Sciatic nerve (tissue), 2 donors: ENCODE data around the gene VPREB1. TPM values are rescaled to one million over a fixed set of nuclear protein-coding genes. Genes with fewer than 3 reads are reported as not detected.
"Not testable (repeated sequence)": the region's sequence is repeated elsewhere in the genome, so short reads cannot be mapped to it uniquely, and the experiment has no call there.

ENCODE experiments used
- ATAC-seq: fragments of 200-7000 bp; cut with Tn5 transposase; one replicate; pipeline ENCODE4 v1.9.1; 2020; ENCODE audit warnings: mild to moderate bottlenecking, moderate library complexity
- DNase-seq: peaks from one replicate; pipeline ENCODE4 v3.0.0-alpha.2; 2020; ENCODE audit warnings: low spot score
- intact Hi-C: fragments of 100-400 bp; cut with DNase I; formaldehyde crosslinking; loops from one replicate; pipeline ENCODE4 v1.14.2; 2022
- total RNA-seq: library from RNA; stranded (reverse); fragmentation: NEBNext Ultra II Directional; extraction: Animal tissue kit (Norgen Biotek cat#: 25700); gene quantifications from one replicate; pipeline ENCODE4 v1.2.1, GENCODE V29; 2021
- donor health status: DM: no; HTN: no; CAD: no.
- donor health status: DM: no; HTN: no; CAD: no.

VPREB1 gene
- total RNA-seq, 1 donor from 2014 or later: not detected

DNA sequence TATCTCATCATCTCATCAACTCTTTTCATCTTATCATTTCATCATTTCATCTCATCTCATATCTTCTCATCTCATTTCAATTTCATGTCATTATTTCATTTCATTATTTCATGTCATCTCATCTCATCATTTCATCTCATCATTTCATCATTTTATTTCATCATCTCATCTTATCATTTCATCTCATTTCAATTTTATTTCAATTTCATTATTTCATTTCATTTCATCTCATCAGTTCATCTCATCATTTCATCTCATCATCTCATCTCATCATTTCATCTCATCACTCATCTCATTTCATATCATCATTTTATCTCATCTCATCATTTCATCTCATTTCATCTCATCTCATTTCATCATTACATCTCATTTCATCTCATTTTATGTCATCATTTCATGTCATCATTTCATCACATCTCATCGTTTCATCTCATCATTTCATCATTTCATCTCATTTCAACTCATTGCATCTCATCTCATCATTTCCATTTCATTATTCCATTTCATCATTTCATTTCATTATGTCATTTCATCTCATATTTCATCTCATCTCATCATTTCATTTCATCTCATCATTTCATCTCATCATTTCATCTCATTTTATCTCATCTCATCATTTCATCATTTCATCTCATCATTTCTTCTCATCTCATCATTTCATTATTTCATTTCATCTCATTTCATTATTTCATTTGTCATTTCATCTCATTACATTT lies 42.0 kb downstream of the VPREB1 start:
- DNase-seq, intact Hi-C loops, ATAC-seq: not testable (repeated sequence)

DNA sequence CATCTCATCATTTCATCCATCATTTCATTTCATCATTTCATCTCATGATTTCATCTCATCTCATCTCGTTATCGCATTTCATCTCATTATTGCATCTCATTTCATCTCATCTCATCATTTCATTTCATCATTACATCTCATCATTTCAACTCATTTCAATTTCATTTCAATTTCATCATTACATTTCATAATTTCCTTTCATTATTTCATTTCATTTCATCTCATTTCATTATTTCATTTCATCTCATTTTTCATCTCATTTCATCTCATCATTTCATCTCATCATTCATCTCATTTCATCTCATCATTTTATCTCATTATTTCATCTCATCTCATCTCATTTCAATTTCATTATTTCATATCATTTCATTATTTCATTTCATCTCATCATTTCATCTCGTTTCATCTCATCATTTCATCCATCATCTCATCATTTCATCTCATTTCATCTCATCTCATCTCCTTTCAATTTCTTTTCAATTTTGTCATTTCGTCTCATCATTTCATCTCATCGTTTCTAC lies 42.6 kb downstream of the VPREB1 start:
- DNase-seq, ATAC-seq, intact Hi-C loops: not testable (repeated sequence)

DNA sequence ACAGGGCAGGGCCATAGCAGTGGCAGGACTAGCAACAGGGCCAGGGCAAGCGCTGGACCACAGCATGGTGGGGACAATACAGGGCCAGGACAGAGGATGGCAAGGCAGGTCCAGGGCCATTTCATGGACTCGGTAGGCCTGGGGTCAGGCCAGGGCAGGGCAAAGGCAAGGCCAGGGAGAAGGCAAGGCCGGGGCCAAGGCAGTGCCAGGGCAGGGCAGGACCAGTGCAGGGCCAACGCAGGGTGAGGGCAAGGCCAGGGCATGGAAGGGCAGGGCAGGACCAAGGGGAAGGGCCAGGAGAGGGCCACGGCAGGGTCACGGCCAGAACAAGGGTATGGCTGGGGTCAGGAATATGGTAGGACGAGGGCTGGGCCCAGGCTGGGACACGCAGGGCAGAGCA lies 45.1 kb downstream of the VPREB1 start:
- intact Hi-C loops, ATAC-seq, DNase-seq: not testable (repeated sequence)

DNA sequence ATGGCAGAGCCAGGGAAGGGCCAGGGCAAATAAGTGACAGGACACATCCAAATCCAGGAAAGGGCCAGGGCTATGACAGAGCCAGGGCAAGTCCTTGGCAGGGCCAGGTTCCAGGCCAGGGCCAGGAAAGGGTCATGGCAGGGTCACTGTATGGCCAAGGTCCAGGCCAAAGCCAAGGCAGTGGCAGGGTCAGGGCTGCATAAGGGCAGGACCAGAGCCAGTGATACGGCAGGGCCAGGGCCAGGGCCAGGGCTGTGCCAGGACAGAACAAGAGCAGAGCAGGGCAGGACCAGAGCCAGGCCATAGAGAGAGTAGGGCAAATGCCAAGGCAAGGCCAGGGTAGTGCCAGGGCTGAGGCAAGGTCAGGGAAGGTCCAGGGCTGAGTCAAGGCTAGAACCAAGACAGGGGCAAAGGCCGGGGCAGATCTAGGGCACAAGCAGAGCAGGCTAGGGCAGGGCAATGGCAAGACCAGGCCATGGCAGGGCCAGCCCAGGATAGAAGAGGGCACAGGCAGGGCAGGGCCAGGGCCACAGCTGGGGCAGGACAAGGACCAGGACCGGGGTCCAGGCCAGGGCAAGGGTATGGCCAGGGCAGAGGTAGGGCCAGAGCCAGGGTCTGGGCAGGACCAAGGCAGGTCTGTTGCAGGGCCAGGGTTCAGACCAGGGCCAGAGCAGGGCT lies 46.7 kb downstream of the VPREB1 start:
- not testable (repeated sequence) for ATAC-seq

DNA sequence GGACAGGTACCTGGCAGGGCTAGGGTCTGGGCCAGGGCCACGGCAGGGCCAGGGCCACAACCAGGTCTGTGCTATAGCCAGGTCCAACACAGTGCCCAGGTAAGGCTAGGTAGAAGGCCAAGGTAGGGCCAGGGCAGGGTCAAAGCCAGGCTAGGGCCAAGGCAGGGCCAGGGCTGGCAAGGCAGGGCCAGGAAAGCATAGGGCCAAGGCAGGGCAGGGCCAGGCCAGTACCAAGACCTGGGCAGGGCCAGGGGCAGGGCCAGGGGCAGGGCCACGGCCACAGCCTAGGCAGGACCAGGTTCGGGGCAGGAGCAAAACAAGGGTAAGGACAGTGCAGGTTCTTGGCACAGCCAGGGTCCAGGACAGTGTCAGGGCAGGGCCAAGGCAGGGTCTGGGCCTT lies 48.1 kb downstream of the VPREB1 start:
- intact Hi-C loops, DNase-seq, ATAC-seq: not testable (repeated sequence)

More for the DNA sequence above, 46.7 kb downstream of the VPREB1 start:
- intact Hi-C loops, DNase-seq: not testable (repeated sequence)

DNA sequence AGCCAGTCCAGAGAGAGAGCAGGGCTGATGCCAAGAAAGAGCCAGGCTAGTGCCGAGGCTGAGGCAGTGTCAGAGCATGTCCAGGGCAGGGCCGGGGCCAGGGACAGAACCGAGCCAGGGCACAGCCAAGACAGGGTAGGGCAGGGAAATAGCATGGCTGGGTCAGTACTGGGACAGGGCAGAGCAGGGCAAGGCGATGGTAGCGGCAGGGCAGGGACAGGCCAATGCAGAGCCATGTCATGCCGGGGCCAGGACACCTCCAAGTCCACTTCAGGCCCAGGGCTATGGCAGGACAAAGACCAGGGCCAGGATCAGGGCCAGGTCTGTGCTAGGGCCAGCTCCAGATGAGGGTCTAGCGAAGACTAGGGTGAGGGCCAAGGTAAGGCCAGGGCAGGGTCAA lies 48.9 kb downstream of the VPREB1 start:
- intact Hi-C loops, ATAC-seq, DNase-seq: not testable (repeated sequence)

DNA sequence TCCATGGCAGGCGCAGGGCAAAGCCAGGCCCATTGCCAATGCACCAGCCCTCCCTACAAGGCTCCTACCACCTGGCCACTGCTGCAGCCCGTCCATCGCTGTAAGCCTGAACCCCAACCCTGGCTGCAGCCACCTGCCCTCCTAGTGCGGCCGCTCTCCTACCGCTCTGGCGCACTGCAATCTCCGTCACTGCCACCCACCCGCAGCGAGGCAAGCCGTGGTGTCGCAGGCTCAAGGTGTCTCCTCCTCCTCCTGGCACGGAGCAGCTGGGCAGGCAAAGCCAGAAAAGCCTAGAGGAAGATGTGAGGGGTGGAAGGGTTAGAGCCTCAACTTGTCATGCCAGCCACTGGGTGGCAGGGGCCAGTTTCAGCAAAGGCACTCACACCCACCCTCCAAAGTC lies 50.1 kb downstream of the VPREB1 start:
- DNase-seq, ATAC-seq, intact Hi-C loops: not testable (repeated sequence)
